ENCODE measurements around the gene LRRC42.

DNA sequence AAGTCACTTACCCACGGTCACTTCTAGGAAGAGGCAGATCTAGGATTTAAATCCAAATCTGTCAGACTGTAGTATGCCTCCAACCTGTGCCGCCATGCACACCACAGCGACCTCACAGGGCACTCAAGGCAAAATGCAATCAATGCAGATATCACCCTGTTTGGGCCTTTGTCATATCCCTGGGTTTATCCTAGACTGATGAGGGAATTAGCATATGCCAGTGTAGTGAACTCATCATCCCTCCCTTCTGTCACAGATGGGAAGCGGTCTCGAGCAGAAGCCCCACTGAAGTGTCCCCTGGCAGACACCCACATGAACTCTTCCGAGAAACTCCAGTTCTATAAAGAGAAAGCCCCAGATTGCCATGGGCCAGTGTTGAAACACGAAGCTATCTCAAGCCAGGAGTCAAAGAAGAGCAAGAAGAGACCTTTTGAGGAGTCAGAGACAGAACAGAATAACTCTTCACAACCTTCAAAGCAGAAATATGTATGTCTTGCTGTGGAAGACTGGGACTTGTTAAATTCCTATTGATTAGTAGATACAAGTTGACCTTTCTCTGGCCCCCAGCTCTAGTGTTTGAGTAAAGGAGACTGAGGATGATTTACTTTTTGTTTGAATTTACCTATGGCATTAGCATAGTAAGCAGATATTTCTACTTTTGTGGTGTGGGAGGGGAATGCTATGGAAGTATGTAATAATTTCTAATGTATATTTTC, 21.4 kb downstream of the LRRC42 start:
- TF ChIP-seq, protein P1, sequence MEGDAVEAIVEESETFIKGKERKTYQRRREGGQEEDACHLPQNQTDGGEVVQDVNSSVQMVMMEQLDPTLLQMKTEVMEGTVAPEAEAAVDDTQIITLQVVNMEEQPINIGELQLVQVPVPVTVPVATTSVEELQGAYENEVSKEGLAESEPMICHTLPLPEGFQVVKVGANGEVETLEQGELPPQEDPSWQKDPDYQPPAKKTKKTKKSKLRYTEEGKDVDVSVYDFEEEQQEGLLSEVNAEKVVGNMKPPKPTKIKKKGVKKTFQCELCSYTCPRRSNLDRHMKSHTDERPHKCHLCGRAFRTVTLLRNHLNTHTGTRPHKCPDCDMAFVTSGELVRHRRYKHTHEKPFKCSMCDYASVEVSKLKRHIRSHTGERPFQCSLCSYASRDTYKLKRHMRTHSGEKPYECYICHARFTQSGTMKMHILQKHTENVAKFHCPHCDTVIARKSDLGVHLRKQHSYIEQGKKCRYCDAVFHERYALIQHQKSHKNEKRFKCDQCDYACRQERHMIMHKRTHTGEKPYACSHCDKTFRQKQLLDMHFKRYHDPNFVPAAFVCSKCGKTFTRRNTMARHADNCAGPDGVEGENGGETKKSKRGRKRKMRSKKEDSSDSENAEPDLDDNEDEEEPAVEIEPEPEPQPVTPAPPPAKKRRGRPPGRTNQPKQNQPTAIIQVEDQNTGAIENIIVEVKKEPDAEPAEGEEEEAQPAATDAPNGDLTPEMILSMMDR (conservative IDR thresholded peaks at IDR 0.05 in 1 of 2, IDR thresholded peaks at IDR 0.05 in 1 of 2; ENCODE audit: extremely low read depth in 1 of 2, insufficient read depth in 1 of 2, low read depth in 1 of 2, low read length in 2 of 2) = no peak
- TF ChIP-seq EZH2 (IDR thresholded peaks at IDR 0.05; ENCODE audit: borderline replicate concordance, low read length) = no peak

Data from mammary epithelial cell (primary cell).